Measurements from ENCODE around the gene DHX34. TPM values are rescaled to one million over a fixed set of nuclear protein-coding genes. Genes with fewer than 3 reads are reported as not detected.

Gene DHX34
- total and polyA plus RNA-seq, 9 of the 15 experiments (the other 6 are each of a cell fraction or from before 2014, with no cell fraction given): 0.36 to 42.0 (median 15.0) TPM

DNA sequence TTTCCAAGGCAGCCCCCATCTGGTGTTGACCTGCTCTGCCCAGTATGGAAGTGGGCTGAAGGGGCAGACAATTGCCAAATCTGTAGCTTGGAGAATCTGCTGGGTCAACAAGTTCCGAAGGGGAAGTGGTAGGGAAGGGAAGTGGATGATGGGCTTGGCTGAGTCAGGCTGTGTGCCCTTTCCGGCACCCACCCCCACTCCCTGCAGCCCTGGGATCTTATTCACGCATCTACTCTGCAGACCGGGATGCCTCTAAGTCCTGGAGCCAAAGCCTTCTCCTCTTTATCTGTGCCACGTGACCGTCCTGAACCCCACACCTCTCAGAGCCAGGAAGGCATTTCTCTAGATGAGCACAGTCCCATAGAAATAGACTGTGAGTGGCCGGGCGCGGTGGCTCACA, 24.6 kb upstream of the DHX34 start (continued):
- TF ChIP-seq, protein P1, sequence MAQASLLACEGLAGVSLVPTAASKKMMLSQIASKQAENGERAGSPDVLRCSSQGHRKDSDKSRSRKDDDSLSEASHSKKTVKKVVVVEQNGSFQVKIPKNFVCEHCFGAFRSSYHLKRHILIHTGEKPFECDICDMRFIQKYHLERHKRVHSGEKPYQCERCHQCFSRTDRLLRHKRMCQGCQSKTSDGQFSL (CRISPR knock-in tag; IDR thresholded peaks at IDR 0.05): no peak
- TF ChIP-seq, protein P1 (tag; IDR thresholded peaks at IDR 0.05): no peak
- TF ChIP-seq C11orf30 (IDR thresholded peaks at IDR 0.05; ENCODE audit: low read depth): peak; percentile 59; the same call in 1 of the 2 replicates
- TF ChIP-seq, protein P2, sequence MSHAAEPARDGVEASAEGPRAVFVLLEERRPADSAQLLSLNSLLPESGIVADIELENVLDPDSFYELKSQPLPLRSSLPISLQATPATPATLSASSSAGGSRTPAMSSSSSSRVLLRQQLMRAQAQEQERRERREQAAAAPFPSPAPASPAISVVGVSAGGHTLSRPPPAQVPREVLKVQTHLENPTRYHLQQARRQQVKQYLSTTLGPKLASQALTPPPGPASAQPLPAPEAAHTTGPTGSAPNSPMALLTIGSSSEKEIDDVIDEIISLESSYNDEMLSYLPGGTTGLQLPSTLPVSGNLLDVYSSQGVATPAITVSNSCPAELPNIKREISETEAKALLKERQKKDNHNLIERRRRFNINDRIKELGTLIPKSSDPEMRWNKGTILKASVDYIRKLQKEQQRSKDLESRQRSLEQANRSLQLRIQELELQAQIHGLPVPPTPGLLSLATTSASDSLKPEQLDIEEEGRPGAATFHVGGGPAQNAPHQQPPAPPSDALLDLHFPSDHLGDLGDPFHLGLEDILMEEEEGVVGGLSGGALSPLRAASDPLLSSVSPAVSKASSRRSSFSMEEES (CRISPR knock-in tag; IDR thresholded peaks at IDR 0.05): peak; percentile 65
- TF ChIP-seq POLR2AphosphoS5 (IDR thresholded peaks at IDR 0.05; ENCODE audit: control insufficient read depth, insufficient read depth, low read depth, low read length): no peak
- TF ChIP-seq CC2D1A (IDR thresholded peaks at IDR 0.05): no peak
- TF ChIP-seq ZNF23 (CRISPR knock-in tag; IDR thresholded peaks at IDR 0.05): no peak
- TF ChIP-seq STAG1 (CRISPR knock-in tag; IDR thresholded peaks at IDR 0.05; ENCODE audit: borderline replicate concordance): no peak
- TF ChIP-seq, protein P3, sequence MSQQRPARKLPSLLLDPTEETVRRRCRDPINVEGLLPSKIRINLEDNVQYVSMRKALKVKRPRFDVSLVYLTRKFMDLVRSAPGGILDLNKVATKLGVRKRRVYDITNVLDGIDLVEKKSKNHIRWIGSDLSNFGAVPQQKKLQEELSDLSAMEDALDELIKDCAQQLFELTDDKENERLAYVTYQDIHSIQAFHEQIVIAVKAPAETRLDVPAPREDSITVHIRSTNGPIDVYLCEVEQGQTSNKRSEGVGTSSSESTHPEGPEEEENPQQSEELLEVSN (IDR thresholded peaks at IDR 0.05; ENCODE audit: borderline replicate concordance in 1 of 2, extremely low read depth in 1 of 2, insufficient read depth in 1 of 2, insufficient read length in 1 of 2, low read depth in 1 of 2, low read length in 1 of 2, poor library complexity in 1 of 2, severe bottlenecking in 1 of 2): peak in 1 of 2 experiments; percentile 48
- TF ChIP-seq PML (IDR thresholded peaks at IDR 0.05; ENCODE audit: low read length): no peak
- no peak for TF ChIP-seq U2AF1 (optimal IDR thresholded peaks at IDR 0.05; ENCODE audit: low read depth, low read length)
- 0 out of 4 replicates have a peak, but pooled peaks of 1 of the 2 experiments have one; percentile 28 for TF ChIP-seq ETV6 (IDR thresholded peaks at IDR 0.05; ENCODE audit: borderline replicate concordance in 1 of 2, low read depth in 2 of 2, low read length in 1 of 2)
- TF ChIP-seq ETV6 (CRISPR knock-in tag; IDR thresholded peaks at IDR 0.05; ENCODE audit: borderline replicate concordance): no peak
- TF ChIP-seq, protein P4, sequence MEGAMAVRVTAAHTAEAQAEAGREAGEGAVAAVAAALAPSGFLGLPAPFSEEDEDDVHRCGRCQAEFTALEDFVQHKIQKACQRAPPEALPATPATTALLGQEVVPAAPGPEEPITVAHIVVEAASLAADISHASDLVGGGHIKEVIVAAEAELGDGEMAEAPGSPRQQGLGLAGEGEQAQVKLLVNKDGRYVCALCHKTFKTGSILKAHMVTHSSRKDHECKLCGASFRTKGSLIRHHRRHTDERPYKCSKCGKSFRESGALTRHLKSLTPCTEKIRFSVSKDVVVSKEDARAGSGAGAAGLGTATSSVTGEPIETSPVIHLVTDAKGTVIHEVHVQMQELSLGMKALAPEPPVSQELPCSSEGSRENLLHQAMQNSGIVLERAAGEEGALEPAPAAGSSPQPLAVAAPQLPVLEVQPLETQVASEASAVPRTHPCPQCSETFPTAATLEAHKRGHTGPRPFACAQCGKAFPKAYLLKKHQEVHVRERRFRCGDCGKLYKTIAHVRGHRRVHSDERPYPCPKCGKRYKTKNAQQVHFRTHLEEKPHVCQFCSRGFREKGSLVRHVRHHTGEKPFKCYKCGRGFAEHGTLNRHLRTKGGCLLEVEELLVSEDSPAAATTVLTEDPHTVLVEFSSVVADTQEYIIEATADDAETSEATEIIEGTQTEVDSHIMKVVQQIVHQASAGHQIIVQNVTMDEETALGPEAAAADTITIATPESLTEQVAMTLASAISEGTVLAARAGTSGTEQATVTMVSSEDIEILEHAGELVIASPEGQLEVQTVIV (CRISPR knock-in tag; IDR thresholded peaks at IDR 0.05; ENCODE audit: borderline replicate concordance): no peak
- peak; percentile 33; the same call in 1 of the 2 replicates for TF ChIP-seq GABPA (tag; conservative IDR thresholded peaks at IDR 0.05; ENCODE audit: low read depth)
- TF ChIP-seq SPI1 (IDR thresholded peaks at IDR 0.05; ENCODE audit: borderline replicate concordance, low read depth, low read length): peak; percentile 87; the same call in 1 of the 2 replicates
- TF ChIP-seq, protein P5, sequence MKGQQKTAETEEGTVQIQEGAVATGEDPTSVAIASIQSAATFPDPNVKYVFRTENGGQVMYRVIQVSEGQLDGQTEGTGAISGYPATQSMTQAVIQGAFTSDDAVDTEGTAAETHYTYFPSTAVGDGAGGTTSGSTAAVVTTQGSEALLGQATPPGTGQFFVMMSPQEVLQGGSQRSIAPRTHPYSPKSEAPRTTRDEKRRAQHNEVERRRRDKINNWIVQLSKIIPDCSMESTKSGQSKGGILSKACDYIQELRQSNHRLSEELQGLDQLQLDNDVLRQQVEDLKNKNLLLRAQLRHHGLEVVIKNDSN (CRISPR knock-in tag; IDR thresholded peaks at IDR 0.05): peak; percentile 87
- TF ChIP-seq, protein P6, sequence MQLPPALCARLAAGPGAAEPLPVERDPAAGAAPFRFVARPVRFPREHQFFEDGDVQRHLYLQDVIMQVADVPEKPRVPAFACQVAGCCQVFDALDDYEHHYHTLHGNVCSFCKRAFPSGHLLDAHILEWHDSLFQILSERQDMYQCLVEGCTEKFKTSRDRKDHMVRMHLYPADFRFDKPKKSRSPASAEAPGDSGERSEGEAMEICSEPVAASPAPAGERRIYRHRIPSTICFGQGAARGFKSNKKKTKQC (CRISPR knock-in tag; IDR thresholded peaks at IDR 0.05): 0 out of 2 replicates have a peak, but pooled peaks have one; percentile 26
- TF ChIP-seq WHSC1 (IDR thresholded peaks at IDR 0.05; ENCODE audit: low read length): no peak
- no peak for TF ChIP-seq NCOA6 (IDR thresholded peaks at IDR 0.05)
